Endodermal cell (in vitro differentiated cells): ENCODE measurements around the gene ARHGAP10. TPM values are rescaled to one million over a fixed set of nuclear protein-coding genes. Genes with fewer than 3 reads are reported as not detected.

Experiments
- DNase-seq: peaks from one replicate; pipeline ENCODE4 v3.0.0-alpha.2; 2017
- H3K27ac ChIP-seq: 2 replicates; pipeline ENCODE4 v1.5.1; 2013; ENCODE audit warnings: mild to moderate bottlenecking, low read depth, low read length, moderate library complexity
- H3K27me3 ChIP-seq: 2 replicates; pipeline ENCODE4 v1.6.1; 2013; ENCODE audit warnings: mild to moderate bottlenecking, low read length, moderate library complexity; ENCODE audit not compliant: insufficient read depth, control insufficient read depth, poor library complexity, severe bottlenecking
- H3K36me3 ChIP-seq: 2 replicates; pipeline ENCODE4 v1.7.0; 2013; ENCODE audit warnings: mild to moderate bottlenecking, low read length, moderate library complexity; ENCODE audit not compliant: control insufficient read depth, insufficient read depth
- H3K4me1 ChIP-seq: one replicate; pipeline ENCODE4 v1.7.0; 2013; ENCODE audit warnings: low read length; ENCODE audit not compliant: control insufficient read depth, insufficient read depth
- H3K4me3 ChIP-seq: 2 replicates; pipeline ENCODE4 v1.5.1; 2013; ENCODE audit warnings: mild to moderate bottlenecking, low read length, moderate library complexity
- H3K9ac ChIP-seq: 2 replicates; pipeline ENCODE4 v1.6.1; 2013; ENCODE audit warnings: mild to moderate bottlenecking, low read length, moderate library complexity; ENCODE audit not compliant: poor library complexity, severe bottlenecking; ENCODE audit errors: extremely low read depth
- H3K9me3 ChIP-seq: 2 replicates; pipeline ENCODE4 v1.6.1; 2013; ENCODE audit warnings: mild to moderate bottlenecking, low read length, moderate library complexity; ENCODE audit not compliant: control insufficient read depth
- H3K27ac Mint-ChIP-seq: 2 replicates; pipeline ENCODE4 v1.8.0; 2020; ENCODE audit warnings: mixed read lengths
- H3K27me3 Mint-ChIP-seq: 2 replicates; pipeline ENCODE4 v1.8.0; 2021; ENCODE audit warnings: mild to moderate bottlenecking, mixed read lengths; ENCODE audit not compliant: insufficient read depth
- H3K36me3 Mint-ChIP-seq: 2 replicates; pipeline ENCODE4 v1.8.0; 2020; ENCODE audit warnings: low read depth, mixed read lengths
- H3K4me1 Mint-ChIP-seq: 2 replicates; pipeline ENCODE4 v1.8.0; 2020; ENCODE audit warnings: mixed read lengths
- H3K4me3 Mint-ChIP-seq: 2 replicates; pipeline ENCODE4 v1.8.0; 2020; ENCODE audit warnings: mild to moderate bottlenecking, moderate library complexity, mixed read lengths
- H3K9me3 Mint-ChIP-seq: 2 replicates; pipeline ENCODE4 v1.8.0; 2020; ENCODE audit warnings: mild to moderate bottlenecking, mixed read lengths
- CTCF ChIP-seq: fragments of 200-600 bp; sonication (generic); conservative IDR thresholded peaks from 2 replicates; pipeline ENCODE4 v1.5.0; 2021; ENCODE audit warnings: antibody characterized with exemption, mild to moderate bottlenecking
- WGBS, 2 experiments: methylation state at CpG; one replicate each; pipeline versions ENCODE4 v1.1.5 to v1.1.7; 2013; ENCODE audit warnings: missing lambda C conversion rate in 2 of 2, mixed read lengths in 1 of 2; ENCODE audit not compliant: insufficient coverage in 1 of 2, insufficient read length in 1 of 2; 5-methylcytosine and 5-hydroxymethylcytosine counted together
- total RNA-seq, 2 donors: library from RNA; stranded (reverse); fragmentation: NEBNext Ultra II Directional in 1 of 2; extraction: Animal tissue kit (Norgen Biotek cat#: 25700) in 1 of 2; gene quantifications; 2 replicates in 1 of 2; 3 replicates in 1 of 2; pipeline ENCODE4 v1.2.1, GENCODE V29; 2021

Gene ARHGAP10
- total RNA-seq, 2 donors from 2014 or later = 9.1 to 11.8 TPM

- H3K9me3 ChIP-seq = no peaks in the 10 kb centered on the region
- H3K4me3 Mint-ChIP-seq = no peak overlapping the region
- H3K36me3 ChIP-seq = no peaks in the 10 kb centered on the region
- no peak for TF ChIP-seq CTCF
- no peak for DNase-seq
- H3K27me3 Mint-ChIP-seq = no peaks in the 10 kb centered on the region
- H3K4me3 ChIP-seq = no peak overlapping the region
- H3K4me1 Mint-ChIP-seq = peaks cover 13% of the 10 kb centered on the region
- H3K4me1 ChIP-seq = no peaks in the 10 kb centered on the region
- H3K27ac Mint-ChIP-seq = no peak overlapping the region
- no peaks in the 10 kb centered on the region for H3K27me3 ChIP-seq
- no peak overlapping the region for H3K9ac ChIP-seq
- no peaks in the 10 kb centered on the region for H3K36me3 Mint-ChIP-seq
- no peaks in the 10 kb centered on the region for H3K9me3 Mint-ChIP-seq
- WGBS, 2 experiments = 93 to 100% methylated on average over 1 to 5 of the region's 5 CpGs
- H3K27ac ChIP-seq = no peak overlapping the region
Observed at GRCh38 chr4:147960971-147961370, 229.1 kb downstream of the ARHGAP10 start.

GRCh38 chr4:147963839-147964238, 232.0 kb downstream of the ARHGAP10 start:
- no peak overlapping the region for H3K27ac Mint-ChIP-seq
- H3K27me3 ChIP-seq = no peaks in the 10 kb centered on the region
- no peaks in the 10 kb centered on the region for H3K9me3 Mint-ChIP-seq
- no peak overlapping the region for H3K27ac ChIP-seq
- no peak overlapping the region for H3K4me3 Mint-ChIP-seq
- H3K9me3 ChIP-seq = no peaks in the 10 kb centered on the region
- no peak overlapping the region for H3K9ac ChIP-seq
- no peak overlapping the region for H3K4me3 ChIP-seq
- no peaks in the 10 kb centered on the region for H3K36me3 ChIP-seq
- no peak for TF ChIP-seq CTCF
- peaks cover 8% of the 10 kb centered on the region for H3K4me1 Mint-ChIP-seq
- no peak for DNase-seq
- H3K36me3 Mint-ChIP-seq = no peaks in the 10 kb centered on the region
- H3K4me1 ChIP-seq = no peaks in the 10 kb centered on the region
- 94% methylated on average over 6 to 10 of the region's 10 CpGs for WGBS, 2 experiments
- no peaks in the 10 kb centered on the region for H3K27me3 Mint-ChIP-seq

- WGBS, 2 experiments = 91% methylated on average over 13 to 14 of the region's 14 CpGs
- H3K36me3 Mint-ChIP-seq = no peaks in the 10 kb centered on the region
- no peak overlapping the region for H3K27ac ChIP-seq
- no peaks in the 10 kb centered on the region for H3K36me3 ChIP-seq
- no peak overlapping the region for H3K4me3 Mint-ChIP-seq
- TF ChIP-seq CTCF = no peak
- no peak for DNase-seq
- H3K27ac Mint-ChIP-seq = no peak overlapping the region
- no peaks in the 10 kb centered on the region for H3K4me1 ChIP-seq
- peaks cover 8% of the 10 kb centered on the region for H3K4me1 Mint-ChIP-seq
- no peak overlapping the region for H3K4me3 ChIP-seq
- no peaks in the 10 kb centered on the region for H3K9me3 ChIP-seq
- no peak overlapping the region for H3K9ac ChIP-seq
- H3K9me3 Mint-ChIP-seq = no peaks in the 10 kb centered on the region
- H3K27me3 ChIP-seq = no peaks in the 10 kb centered on the region
- no peaks in the 10 kb centered on the region for H3K27me3 Mint-ChIP-seq
Observed at GRCh38 chr4:147964266-147964880, 232.5 kb downstream of the ARHGAP10 start.
